SKM-1 treated with dmso at 0.1 percent for 144 hours (cell line): Measurements from ENCODE around the gene BCCIP.
A peak's percentile ranks its signal among the peaks of the same experiment; 100 is the strongest.

Source experiments
- DNase-seq: peaks from one replicate; lab custom pipeline; 2025; ENCODE audit not compliant: unreplicated experiment; lab: John Stamatoyannopoulos, UW

Gene BCCIP

GRCh38 chr10:125843603-125844329 lies 20.4 kb downstream of the BCCIP start:
- DNase-seq, result no peak

GRCh38 chr10:125844751-125845221 lies 21.4 kb downstream of the BCCIP start:
- DNase-seq, result no peak

GRCh38 chr10:125845617-125846016 lies 22.3 kb downstream of the BCCIP start:
- DNase-seq, result no peak

- DNase-seq, result no peak
Measured at GRCh38 chr10:125846894-125847293, 23.5 kb downstream of the BCCIP start.

- no peak for DNase-seq
Measured at GRCh38 chr10:125848371-125848770, 25.0 kb downstream of the BCCIP start.

- no peak for DNase-seq
Measured at GRCh38 chr10:125848857-125849256, 25.5 kb downstream of the BCCIP start.

GRCh38 chr10:125849448-125849847 lies 26.1 kb downstream of the BCCIP start:
- no peak for DNase-seq

GRCh38 chr10:125850766-125851731 lies 27.7 kb downstream of the BCCIP start:
- no peak for DNase-seq

GRCh38 chr10:125852487-125852886 lies 29.1 kb downstream of the BCCIP start:
- no peak for DNase-seq

- DNase-seq, result no peak
Measured at GRCh38 chr10:125857185-125857760, 33.9 kb downstream of the BCCIP start.

- DNase-seq, result no peak
Measured at GRCh38 chr10:125859128-125859817, 35.9 kb downstream of the BCCIP start.

GRCh38 chr10:125865120-125865519 lies 41.8 kb downstream of the BCCIP start:
- no peak for DNase-seq

GRCh38 chr10:125866421-125867029 lies 43.2 kb downstream of the BCCIP start:
- no peak for DNase-seq

GRCh38 chr10:125868372-125868975 lies 45.1 kb downstream of the BCCIP start:
- DNase-seq, result peak; percentile 37

- DNase-seq, result no peak
Measured at GRCh38 chr10:125871338-125871737, 48.0 kb downstream of the BCCIP start.

GRCh38 chr10:125878957-125879835 lies 55.9 kb downstream of the BCCIP start:
- no peak for DNase-seq

- no peak for DNase-seq
Measured at GRCh38 chr10:125880719-125881118, 57.4 kb downstream of the BCCIP start.

- DNase-seq, result no peak
Measured at GRCh38 chr10:125881192-125881591, 57.8 kb downstream of the BCCIP start, which contains the start of gene DHX32. Gene DHX32 (minus strand): TSS chr10:125881292. CDS start chr10:125880824, 468 bp downstream.

- no peak for DNase-seq
Measured at GRCh38 chr10:125882596-125882995, 59.2 kb downstream of the BCCIP start.
